Smooth muscle cell of the brain vasculature (primary cell): ENCODE data around the gene VASH1.
A peak's percentile ranks its signal among the peaks of the same experiment; 100 is the strongest.

ENCODE experiments used
- DNase-seq: peaks from one replicate; pipeline ENCODE4 v3.0.0-alpha.2; 2012; ENCODE audit warnings: low read depth, low spot score

VASH1 gene

GRCh38 chr14:76772300-76773187 lies 11.3 kb downstream of the VASH1 start:
- DNase-seq = no peak

- DNase-seq = peak; percentile 37
Observed at GRCh38 chr14:76773188-76773885, 12.1 kb downstream of the VASH1 start.

- DNase-seq = no peak
Observed at GRCh38 chr14:76773956-76774820, 12.9 kb downstream of the VASH1 start.

- no peak for DNase-seq
Observed at GRCh38 chr14:76774821-76775694, 13.8 kb downstream of the VASH1 start.

- no peak for DNase-seq
Observed at GRCh38 chr14:76775695-76776427, 14.6 kb downstream of the VASH1 start.

GRCh38 chr14:76776428-76777251 lies 15.4 kb downstream of the VASH1 start:
- DNase-seq = no peak

- no peak for DNase-seq
Observed at GRCh38 chr14:76777721-76778120, 16.5 kb downstream of the VASH1 start.

- DNase-seq = no peak
Observed at GRCh38 chr14:76778546-76779215, 17.4 kb downstream of the VASH1 start.

GRCh38 chr14:76779221-76780057 lies 18.2 kb downstream of the VASH1 start:
- DNase-seq = no peak

GRCh38 chr14:76780058-76780345 lies 18.7 kb downstream of the VASH1 start:
- no peak for DNase-seq

GRCh38 chr14:76780360-76780759 lies 19.1 kb downstream of the VASH1 start:
- no peak for DNase-seq

- no peak for DNase-seq
Observed at GRCh38 chr14:76780875-76781647, 19.8 kb downstream of the VASH1 start.

- DNase-seq = no peak
Observed at GRCh38 chr14:76781648-76782051, 20.4 kb downstream of the VASH1 start.

- DNase-seq = no peak
Observed at GRCh38 chr14:76782115-76782884, 21.0 kb downstream of the VASH1 start.

- DNase-seq = no peak
Observed at GRCh38 chr14:76782885-76783566, 21.8 kb downstream of the VASH1 start.

- DNase-seq = no peak
Observed at GRCh38 chr14:76784266-76784874, 23.1 kb downstream of the VASH1 start.
